GM19240 (cell line): ENCODE measurements around the gene PCDH9.
"Not testable (repeated sequence)": the region's sequence is repeated elsewhere in the genome, so short reads cannot be mapped to it uniquely, and the experiment has no call there.

Experiments
- DNase-seq: peaks from one replicate; pipeline ENCODE4 v3.0.0; 2011; ENCODE audit warnings: low spot score; ENCODE audit not compliant: insufficient read length

Gene PCDH9

GRCh38 chr13:66774046-66774445 is 456.1 kb downstream of the PCDH9 start:
- DNase-seq = no peak

GRCh38 chr13:66765559-66765958 is 464.6 kb downstream of the PCDH9 start:
- no peak for DNase-seq

GRCh38 chr13:66760678-66761077 is 469.5 kb downstream of the PCDH9 start:
- not testable (repeated sequence) for DNase-seq

GRCh38 chr13:66759919-66760318 is 470.2 kb downstream of the PCDH9 start:
- DNase-seq = no peak

- DNase-seq = no peak
Observed at GRCh38 chr13:66751691-66752090, 478.4 kb downstream of the PCDH9 start.

GRCh38 chr13:66748712-66749111 is 481.4 kb downstream of the PCDH9 start:
- no peak for DNase-seq

- no peak for DNase-seq
Observed at GRCh38 chr13:66745307-66745706, 484.8 kb downstream of the PCDH9 start.

- no peak for DNase-seq
Observed at GRCh38 chr13:66723576-66723975, 506.6 kb downstream of the PCDH9 start.

- DNase-seq = no peak
Observed at GRCh38 chr13:66716538-66716937, 513.6 kb downstream of the PCDH9 start.

- no peak for DNase-seq
Observed at GRCh38 chr13:66714795-66715194, 515.3 kb downstream of the PCDH9 start.

GRCh38 chr13:66704110-66704509 is 526.0 kb downstream of the PCDH9 start:
- no peak for DNase-seq

- DNase-seq = no peak
Observed at GRCh38 chr13:66703597-66703996, 526.5 kb downstream of the PCDH9 start.

- no peak for DNase-seq
Observed at GRCh38 chr13:66700117-66700601, 530.0 kb downstream of the PCDH9 start.

- no peak for DNase-seq
Observed at GRCh38 chr13:66693656-66694055, 536.5 kb downstream of the PCDH9 start.

GRCh38 chr13:66691149-66691548 is 539.0 kb downstream of the PCDH9 start:
- no peak for DNase-seq

- no peak for DNase-seq
Observed at GRCh38 chr13:66689628-66690027, 540.5 kb downstream of the PCDH9 start.

GRCh38 chr13:66689037-66689619 is 541.0 kb downstream of the PCDH9 start:
- no peak for DNase-seq

- no peak for DNase-seq
Observed at GRCh38 chr13:66681403-66681802, 548.7 kb downstream of the PCDH9 start.

GRCh38 chr13:66680031-66680430 is 550.1 kb downstream of the PCDH9 start:
- DNase-seq = no peak

- no peak for DNase-seq
Observed at GRCh38 chr13:66675620-66676019, 554.5 kb downstream of the PCDH9 start.

GRCh38 chr13:66673401-66673800 is 556.7 kb downstream of the PCDH9 start:
- DNase-seq = no peak

- no peak for DNase-seq
Observed at GRCh38 chr13:66665991-66666390, 564.1 kb downstream of the PCDH9 start.

- DNase-seq = no peak
Observed at GRCh38 chr13:66663711-66664110, 566.4 kb downstream of the PCDH9 start.

- DNase-seq = no peak
Observed at GRCh38 chr13:66663206-66663605, 566.9 kb downstream of the PCDH9 start.
